Hindlimb muscle (tissue), 1 donor: ENCODE results near the gene RDH5. TPM values are rescaled to one million over a fixed set of nuclear protein-coding genes. Genes with fewer than 3 reads are reported as not detected.

Experiments
- DNase-seq: peaks from one replicate; pipeline ENCODE4 v3.0.0-alpha.2; 2013
- polyA plus RNA-seq: library from polyadenylated mRNA; unstranded; fragments of 120-200 nt; gene quantifications from one replicate; pipeline ENCODE4 v1.2.1, GENCODE V29; 2013; ENCODE audit not compliant: insufficient read length

The RDH5 gene
- polyA plus RNA-seq, 1 donor, result 31.4 TPM

DNA sequence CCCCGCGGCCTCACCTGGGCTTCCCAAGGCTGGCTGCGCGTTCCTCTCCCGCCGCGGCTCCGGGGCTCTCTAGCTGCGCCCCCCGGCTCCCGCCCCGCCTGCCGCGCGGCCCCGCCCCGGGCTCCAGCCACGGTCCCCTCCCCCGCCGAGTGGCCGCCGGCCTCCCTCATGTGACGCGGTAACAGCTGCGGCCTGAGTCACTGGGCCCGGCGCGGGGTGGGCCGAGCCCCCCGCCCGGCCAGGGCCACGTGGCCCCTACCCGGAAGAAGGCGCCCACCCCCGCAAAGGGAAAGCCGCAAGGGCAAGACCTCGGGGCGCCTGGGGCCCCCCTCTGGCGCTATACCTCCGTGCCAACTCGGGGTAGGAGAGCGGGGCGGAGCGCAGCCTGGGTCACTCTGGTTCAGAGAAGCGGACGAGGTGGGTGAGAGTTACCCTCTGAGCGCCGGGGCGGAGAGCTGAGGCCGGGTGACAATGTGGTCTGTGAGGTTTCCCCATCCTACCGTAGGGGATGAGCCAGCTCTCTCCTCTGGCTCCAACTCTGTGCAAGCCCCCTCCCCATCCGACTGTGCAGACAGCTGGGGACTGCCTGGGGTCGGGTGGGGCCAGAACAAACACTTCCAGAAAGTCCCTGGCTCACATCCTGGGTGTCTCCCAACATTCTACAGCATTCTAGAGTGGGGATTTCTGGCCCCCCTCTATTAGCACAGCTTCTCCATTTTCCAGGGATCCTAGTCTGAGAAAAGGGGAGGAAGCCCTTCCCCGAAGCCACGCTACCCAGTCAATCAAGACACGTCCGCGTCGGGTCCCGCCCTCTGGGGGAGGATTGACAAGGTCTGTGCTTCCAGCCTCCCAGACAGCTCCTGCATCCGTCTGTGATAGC is 9.0 kb downstream of the RDH5 start, which contains the start of gene CD63:
CD63 (minus strand) TSS at position 71 of the 880 bp plus-strand sequence. CDS start 668 bp downstream, outside the sequence.
- DNase-seq, result peak; percentile 94

DNA sequence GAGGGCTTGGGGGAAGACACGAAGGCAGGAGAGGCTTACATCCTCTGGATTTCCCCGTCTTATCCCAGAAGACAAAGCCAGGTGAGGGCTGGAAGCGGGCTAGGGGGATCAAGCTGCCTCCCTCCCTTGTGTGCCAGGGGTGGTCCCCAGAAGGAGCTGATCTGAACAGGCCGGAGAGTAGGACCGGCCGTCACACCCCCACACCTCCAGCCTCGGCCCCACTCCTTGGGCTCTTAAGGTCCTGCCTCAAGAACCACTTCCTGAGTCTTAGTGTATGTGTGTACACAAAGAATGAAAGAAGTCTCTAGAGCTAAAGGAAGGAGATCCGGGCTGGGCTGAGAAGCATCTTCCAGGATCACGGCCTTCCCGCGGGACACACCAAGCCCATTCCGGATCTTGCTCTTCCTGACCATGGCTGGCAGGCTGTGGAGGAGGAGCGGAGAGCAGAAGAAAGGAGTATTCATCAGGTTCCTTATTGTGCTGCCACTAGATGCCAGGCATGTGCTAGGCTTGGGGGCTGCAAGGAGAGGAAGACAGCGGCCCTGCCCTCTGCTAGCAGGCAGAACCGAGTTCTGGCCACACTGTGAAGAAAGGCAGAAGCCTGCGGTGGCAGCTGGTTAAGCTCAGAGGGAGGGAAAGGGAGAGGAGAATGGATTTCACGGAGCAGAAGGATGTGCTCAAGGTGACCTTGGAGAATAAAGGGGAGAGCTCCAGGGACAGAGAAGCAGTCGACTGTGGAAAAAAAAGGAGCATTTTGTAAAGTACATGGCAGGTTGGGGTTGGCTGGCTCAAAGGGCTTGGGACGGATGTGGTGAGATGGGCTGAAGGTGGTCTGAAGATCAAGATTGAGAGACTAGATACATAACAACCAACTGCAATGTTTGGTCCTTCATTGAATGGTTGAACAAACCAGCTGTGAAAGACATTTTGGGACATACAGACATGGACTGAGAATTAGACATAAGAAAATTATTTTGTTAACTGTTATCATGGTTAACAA is 9.9 kb downstream of the RDH5 start:
- DNase-seq, result no peak

DNA sequence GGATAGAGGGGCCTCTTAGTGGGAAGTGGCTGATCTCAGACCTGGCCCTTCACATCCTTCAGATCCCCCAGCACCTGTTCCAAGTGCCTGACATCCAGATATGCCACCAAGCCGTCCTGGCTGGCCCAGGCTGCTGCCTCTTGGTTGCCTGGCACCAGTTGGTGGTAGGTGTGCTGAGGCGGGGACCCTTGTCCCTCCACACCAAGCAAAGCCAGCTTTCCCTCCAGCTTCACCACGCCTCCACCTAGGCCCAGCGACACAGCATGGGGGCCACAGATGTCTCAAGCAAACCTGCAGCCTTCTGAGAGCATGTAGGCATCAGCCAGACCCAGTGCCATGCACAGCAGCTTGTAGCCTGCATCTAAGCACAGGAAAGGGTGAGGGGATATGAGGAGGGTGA is 12.1 kb downstream of the RDH5 start:
- no peak for DNase-seq

DNA sequence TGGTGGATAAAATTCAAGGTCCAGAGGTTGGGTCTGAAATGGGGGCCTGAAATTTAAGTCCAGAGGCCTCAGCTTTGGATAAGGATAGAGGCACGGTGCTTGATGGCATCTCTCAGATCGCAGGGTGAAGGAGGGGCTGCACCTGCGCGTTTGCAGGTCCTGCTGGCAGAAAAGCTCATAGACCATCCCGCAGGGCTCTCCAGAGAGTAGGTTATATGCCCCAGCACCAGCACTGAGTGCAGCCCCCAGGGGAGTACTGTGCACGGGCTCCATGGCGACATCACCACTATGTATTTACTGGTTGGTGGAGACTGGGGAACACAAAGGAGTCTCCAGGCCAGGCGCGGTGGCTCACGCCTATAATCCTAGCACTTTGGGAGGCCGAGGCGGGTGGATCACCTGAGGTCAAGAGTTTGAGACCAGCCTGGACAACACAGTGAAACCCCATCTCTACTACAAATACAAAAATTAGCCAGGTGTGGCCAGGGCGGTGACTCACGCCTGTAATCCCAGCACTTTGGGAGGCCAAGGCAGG is 12.9 kb downstream of the RDH5 start:
- no peak for DNase-seq

DNA sequence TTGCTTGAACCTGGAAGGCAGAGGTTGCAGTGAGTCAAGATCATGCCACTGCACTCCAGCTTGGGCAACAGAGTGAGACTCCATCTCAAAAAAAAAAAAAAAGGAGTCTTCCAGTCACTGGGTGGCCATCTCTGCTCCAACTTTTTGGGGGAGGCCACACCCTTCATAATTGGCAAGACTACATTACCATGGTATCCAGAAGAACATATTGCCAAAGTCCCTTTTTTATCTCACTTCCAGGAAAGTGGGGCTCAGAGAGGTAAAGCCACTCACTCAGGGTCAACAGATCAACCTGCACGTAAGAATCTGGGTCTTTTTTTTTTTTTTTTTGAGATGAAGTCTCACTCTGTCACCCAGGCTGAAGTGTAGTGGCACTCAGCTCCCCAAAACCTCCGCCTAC is 13.7 kb downstream of the RDH5 start:
- no peak for DNase-seq

DNA sequence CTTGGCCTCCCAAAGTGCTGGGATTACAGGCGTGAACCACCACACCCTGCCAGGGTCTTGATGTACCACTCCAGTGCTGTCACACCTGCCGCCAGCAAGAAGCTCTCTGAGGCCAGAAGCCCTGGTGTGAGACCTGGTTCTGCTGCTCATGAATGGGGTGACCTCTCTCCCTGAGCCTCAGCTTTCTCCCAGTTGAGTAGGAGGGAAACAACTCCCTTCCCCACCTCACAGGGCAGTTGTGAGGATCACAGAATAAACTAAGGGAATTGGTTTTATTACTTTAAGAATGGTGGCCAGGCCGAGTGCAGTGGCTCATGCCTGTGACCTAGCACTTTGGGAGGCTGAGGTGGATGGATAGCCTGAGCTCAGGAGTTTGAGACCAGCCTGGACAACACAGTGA is 14.4 kb downstream of the RDH5 start:
- no peak for DNase-seq

DNA sequence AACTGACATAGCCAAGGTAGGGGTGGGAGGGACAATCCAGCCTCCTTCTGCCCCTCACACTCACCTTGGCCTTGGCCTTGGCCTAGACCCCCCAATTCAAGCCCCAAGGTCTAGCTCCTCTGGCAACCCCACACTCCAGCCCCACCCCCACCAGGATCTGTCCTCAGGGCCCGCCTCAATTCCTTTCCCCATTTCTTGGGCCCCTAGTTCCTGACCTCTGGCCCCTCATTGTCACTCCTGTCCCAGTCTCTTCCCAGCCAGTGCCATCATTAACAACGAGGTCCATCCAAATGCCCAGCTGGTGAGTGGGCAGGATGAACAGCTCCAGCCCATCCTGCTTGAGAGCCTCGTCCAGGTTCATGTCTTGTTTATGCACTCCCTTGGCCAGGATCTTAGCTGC is 15.9 kb downstream of the RDH5 start:
- no peak for DNase-seq

DNA sequence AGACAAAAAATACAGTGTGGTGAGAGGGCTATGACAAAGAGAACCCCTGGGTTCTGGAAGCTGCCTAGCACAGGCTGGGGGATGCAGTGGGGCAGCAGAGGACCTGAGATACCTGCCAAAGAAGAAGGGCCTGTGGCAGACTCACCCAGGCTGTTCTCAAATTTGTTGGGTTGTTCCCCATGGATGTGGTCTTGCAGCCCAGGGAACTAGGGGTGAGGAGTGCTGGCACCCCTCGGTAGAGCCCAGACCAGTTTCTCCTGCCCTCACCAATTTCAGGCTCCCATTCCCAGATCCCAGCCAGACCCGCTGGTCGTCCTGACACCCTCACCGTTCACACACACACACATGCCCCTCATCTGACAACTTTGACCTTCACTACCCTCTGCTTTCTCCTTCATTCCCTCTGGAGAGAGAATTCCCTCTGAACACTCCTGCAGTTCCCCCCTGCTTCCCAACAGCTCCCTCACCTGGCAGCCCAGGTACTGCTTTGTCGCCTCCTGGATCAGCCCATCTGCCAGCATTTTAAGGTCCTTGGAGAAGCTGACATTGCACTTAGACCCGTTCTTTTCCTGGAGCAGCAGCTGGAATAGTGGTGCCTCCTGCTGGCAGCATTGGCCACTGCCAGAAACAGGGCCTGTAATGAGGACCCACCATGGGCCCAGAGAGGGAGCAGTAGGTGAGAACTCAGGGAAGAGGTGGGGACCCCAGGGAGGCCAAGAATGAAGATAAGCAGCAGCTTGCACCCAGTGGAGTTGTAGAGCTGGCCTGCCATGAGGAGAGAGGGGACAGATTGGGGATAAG is 16.8 kb downstream of the RDH5 start:
- no peak for DNase-seq

DNA sequence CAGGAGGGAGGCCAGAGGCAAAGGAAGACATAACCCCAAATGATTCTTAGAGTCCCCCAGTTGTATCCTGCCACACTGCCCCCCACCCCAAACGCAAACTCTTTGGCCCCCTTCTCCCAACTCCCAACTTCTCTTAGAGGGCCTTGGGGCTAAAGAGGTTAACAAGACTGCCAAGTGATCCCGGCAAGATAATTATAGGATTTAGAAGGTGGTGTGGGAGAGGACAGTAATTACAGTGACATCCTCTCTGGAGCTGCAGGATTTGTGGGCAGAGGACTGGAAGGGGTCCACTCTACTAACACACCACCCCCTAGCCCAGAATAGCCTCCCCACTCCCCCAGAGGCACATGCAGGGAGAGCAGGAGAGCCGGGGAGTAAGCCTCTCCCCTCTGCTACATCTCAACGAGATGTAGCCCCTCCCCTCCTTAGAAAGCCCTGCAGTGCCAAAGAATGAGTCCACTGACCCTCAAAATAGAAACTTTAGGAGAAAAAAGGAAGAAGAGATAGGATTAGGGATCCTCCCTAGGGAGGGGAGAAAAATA is 17.5 kb downstream of the RDH5 start:
- no peak for DNase-seq

DNA sequence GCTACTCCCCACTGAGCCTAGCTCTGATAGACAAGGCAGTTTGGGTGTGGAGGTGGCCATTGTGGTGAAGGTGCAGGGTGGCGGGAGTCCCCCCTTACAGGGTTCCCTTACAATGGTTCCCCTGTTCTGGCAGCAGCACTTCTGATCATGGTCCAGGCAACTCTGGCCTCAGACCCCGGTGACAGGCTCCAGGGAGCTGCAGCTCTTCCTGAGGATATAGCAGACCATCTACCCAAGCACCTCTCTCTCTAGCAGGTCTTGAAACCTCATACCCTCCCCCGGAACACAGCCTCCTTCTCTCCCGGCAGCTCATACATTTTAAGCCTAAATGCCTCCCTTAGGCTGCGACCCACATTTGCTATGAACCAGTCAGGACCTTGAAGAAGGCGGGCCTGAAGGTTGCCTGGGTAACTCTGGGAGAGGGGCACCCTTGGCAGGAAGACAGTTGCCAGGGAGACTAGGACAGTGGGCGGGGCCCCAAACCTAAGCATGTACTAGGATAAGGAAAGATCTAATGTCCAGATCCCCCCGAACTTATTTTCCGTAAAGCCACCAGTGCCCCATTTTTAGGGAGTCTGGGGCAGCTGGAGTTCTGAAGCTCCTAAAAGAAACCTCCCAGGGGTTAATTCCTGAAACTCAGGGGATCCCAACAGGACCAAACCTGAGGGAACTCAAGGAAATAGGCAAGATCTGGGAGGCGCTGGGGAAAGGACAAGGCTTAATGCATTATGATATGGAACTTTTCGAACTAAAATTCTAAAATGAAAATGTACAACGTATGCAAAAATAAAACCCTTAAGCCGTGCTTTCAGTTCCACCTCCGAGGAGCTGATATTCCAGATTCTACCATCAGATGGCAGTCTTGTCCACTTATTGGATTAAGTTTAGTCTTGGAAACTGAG is 18.2 kb downstream of the RDH5 start:
- DNase-seq, result peak; percentile 91

DNA sequence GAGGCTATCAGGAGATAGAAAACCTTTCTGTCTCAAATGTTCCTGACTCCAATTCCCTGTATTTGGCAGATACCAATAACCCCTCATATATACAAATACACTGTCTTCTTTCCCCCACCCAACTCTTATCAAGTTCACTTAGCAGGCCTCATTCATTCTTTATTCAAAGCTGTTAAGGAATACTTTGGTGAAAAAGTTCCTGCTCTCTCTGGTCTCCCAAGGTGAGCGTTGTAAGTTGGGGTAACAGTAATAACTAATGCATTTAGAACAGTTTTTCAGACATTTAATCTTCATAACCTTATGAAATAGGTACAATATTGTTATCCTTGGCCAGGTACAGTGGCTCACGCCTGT is 18.8 kb downstream of the RDH5 start:
- no peak for DNase-seq

DNA sequence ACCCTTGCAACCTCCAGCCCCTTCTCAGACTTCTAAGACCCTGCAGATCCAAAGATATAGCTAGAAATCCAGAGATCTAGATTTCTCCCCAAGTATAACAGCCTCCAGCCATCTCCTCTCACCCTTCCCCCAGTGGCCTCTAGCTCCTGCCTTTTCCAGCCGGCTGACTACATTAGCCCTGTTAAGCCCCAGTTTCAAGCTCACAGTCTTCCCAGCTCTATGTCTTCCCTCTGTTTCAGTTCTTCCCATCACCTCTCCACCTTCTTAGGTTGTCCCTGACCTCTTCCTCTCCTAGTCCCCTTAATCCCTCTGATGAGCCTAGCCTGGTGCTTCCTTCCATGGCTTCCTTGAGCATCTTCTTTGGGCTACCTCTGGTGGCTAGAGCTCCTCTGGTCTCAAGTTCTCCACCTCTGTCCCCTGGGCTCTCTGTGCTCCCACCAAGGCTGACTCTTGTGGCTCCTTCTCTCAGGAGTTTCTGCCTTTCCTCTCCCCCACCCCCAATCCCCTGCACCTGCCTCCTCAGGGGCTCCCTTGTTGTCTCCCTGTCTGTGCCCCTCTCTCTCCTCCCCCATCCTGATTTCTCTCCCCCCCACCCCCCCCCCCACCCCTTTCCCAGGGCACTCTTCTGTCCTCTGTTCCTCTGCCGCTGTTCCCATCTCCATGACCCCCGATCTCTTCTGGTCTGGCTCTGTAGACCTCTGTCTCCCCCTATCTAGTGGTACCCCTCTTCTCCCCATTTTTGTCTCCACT is 21.9 kb downstream of the RDH5 start:
- DNase-seq, result no peak

DNA sequence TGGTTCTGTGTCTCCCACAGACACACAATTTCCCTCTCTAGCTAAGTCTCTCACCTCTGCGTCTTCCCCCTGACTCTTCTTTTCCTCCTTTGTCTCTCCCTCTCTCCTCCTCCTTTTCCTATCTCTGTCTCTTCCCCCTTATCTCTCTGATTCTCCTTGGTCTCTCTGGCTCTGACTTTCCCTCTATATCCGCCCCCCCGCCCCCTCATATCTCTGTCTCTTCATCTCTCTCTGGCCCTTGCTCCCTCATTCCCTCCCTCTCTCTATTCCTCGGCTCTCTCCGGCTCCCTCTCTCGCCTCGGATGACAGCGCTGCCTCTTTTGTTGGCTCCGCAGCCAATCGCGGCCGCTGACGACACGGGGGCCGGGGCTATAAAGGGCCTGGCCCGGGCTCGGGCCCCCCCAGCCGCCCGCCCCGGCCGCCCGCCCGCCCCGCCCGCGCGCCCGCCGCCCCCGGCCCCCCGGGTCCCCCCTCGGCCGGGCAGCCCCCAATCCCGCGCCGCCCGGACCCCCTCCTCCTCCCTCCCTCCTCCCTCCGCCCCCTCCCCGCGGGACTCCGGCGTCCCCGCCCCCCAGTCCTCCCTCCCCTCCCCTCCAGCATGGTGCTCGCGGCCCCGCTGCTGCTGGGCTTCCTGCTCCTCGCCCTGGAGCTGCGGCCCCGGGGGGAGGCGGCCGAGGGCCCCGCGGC is 22.7 kb downstream of the RDH5 start, which contains the start of gene GDF11:
GDF11 (plus strand) TSS at position 404 of the 687 bp plus-strand sequence; CDS start at position 599, 195 bp downstream.
- DNase-seq, result peak; percentile 88

DNA sequence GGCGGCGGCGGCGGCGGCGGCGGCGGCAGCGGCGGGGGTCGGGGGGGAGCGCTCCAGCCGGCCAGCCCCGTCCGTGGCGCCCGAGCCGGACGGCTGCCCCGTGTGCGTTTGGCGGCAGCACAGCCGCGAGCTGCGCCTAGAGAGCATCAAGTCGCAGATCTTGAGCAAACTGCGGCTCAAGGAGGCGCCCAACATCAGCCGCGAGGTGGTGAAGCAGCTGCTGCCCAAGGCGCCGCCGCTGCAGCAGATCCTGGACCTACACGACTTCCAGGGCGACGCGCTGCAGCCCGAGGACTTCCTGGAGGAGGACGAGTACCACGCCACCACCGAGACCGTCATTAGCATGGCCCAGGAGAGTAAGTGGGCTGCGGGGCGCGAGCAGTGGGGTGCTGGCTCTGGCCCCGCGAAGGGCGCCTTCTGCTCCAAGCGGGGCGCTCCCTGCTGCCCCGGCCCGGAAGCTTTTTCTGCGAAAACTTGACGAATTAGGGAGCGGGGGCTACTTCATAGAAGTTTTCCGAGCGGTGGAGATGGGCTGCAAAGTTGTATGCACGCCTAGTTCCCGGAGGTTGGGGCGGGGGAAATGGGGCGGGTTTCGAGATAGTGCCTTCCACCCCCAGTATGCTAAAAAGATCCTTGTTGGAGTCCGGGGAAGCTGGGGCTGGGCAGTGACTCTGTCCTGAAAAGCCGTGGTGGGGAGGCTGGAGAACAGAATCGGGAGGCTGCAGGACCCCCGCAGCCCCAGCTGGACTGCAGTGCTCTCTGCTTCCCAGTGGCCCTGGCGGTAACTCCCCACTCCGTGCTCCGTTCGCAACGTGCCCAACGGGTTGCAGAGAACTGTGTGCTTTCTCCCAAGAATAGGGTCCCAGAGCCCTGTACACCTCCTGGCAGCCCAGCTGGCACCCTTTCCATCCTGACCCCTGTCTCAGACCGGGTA is 23.5 kb downstream of the RDH5 start:
- DNase-seq, result peak; percentile 63

DNA sequence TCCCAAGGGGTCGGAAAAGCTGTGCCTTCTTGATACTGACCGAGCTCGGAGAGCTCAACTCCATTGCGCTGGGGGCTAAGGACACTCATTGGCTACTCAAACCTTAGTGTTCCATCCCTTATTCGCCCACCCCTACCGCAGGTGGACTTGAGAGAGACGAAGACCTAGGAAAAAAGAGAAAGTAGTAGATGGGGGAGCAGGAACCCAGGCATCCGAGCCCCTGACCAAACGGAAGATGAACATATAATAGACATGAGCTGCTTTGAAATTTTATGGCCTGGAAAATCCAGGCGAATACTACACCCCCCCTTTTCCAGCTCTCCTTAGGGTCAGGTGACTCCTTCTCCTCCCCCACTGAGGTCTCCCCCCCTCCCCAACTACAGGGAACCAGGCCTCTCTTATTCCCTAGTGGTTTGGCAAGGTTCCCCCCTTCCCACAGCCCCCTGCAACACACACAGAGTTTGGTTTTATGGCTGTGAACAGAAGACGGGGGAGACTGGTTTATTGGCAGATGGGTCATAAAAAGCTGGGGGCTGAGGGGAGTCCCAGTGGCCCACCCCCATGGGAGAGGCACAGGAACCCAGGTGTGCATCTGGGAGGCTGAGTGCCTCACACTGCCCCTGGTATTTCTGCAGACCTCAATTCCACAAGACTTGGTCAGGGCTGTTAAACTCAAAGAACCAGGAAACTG is 24.3 kb downstream of the RDH5 start:
- no peak for DNase-seq

DNA sequence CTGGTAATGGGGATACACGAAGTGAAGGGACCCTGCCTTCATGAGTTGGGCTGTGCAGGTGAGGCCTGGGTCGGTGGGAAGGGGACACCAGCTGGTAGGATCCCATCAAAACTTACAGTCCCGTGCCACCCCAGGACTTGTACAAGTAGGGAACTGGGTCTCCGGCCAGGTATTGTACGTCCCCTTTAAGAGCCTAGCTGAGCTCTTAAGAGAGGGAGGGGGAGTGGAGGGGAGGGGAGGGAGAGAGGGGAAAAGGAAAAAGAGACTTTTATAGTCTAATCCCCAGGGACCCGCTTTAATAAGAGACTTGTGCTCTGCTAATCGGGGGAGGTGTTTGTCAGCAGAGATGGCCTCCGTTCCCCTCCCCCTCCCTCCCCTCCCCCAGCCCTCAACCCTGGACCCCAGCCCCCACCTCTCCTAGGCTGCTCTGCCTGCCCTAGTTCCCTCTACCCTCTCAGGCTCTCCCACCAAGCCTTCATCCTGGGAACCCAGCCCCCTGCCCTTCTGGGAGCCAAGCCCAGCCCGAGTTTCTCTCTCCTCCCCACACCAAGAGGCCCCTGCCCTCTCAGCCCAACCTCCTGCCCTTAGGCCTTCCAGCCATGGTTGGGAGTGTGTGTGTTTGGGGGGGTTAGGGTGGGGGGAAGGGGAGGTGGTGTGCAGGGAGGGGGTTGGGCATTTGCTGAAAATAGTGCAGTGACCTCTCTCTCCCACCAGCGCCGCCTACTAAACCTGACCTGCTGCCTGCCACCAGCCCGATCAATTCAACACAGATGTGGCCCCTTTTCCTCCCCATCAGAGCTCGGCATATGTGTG is 25.4 kb downstream of the RDH5 start:
- DNase-seq, result peak; percentile 43
